T-helper 2 cell (primary cell): ENCODE results near the gene C1QTNF4.
"Not testable (repeated sequence)": the region's sequence is repeated elsewhere in the genome, so short reads cannot be mapped to it uniquely, and the experiment has no call there.

Experiments
- DNase-seq, 5 experiments: peaks; one replicate each; pipeline versions ENCODE4 v3.0.0 to v3.0.0-alpha.2; 2012 to 2022
- total RNA-seq, 2 donors: gene quantifications; one replicate each; lab custom pipeline; 2026; lab: John Stamatoyannopoulos, UW

Gene C1QTNF4
- total RNA-seq, result 0 to 0.13 reads per million in 2 donors

DNA sequence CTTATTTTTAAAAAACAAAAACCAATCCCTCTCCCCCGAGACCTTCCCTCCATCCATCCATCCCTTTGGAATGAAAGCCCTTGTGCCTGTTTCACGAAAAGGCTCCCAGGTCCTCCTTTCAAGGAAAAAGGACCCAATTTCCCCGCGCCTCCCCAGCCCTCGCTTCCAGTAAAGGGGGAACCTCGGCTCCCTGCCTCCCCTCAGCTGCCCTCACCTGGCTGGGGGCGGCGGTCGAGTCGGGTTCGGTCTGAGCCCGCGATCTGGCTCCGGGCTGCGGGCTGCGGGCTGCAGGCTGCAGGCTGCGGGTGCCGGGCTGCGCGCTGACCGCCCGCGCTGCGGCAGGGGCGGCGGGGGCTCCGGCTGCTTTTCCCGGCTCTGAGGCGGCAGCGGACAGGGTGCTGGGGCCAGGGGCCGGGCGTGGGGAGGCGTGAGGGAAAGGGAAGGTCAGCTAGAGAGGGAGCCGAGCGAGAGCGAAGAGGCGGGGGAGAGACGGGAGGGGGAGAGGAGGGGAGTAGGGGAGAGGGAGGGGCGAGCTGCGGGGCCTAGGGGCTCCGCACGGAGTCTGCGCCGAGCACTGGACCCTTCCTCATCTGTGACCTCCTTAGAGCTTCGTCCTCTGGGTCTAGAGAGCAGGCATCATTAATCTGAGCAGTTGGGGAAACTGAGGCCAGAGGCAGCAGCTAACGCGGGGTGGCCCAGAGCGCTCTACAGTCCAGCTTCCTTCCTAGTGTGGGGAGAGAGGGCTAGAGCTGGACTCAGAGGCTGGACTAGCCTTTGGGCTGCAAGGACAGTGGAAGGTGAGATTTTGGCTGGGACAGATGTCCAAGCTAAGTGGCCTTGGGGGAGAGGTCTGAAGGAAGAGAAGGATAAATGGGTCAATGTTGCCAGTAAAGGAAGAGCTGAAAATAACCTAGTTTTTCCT, at the start of gene C1QTNF4:
Gene C1QTNF4 (minus strand): TSS at position 478 of the 922 bp plus-strand sequence. CDS start 3,601 bp downstream, outside the sequence.
- no peak for DNase-seq

DNA sequence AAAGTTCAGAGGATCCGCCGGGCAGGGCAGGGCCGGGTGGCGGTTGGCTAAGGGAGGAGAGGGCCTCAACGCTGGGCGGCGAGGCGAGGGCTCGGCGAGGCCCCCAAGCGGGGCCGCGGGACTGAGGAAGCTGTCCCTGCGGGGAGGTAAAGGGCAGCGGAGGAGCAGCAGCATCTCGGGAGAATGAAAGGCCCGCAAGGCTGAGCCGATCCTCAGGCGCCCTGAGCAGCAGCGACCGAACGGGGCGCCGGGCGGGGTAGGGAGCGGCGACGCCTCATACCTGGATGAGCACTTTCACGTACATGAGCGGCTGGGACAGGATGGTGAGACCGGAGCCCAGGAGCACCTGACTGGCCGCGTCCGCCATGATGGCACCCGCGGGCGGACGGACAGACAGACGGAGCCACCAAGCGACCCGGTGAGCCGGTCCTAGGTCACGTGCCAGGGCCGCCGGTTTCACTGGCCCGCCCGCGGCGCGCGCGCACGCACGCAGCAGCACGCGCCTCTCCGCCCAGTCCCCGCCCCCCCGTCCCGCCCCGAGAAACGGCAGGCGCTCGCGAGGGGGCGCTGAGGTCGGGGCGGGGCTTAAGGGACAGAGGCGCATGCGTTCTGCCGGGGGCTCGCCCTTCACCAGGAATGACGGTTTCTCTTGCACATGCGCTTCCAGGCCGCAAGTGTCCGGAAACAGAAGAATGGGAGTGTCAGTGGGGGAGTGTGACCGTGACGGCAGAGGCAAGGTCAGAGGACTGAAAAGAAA, 48.1 kb upstream of the C1QTNF4 start, which contains the start of gene MTCH2:
Gene MTCH2 (minus strand): TSS at position 461 of the 757 bp plus-strand sequence. CDS start 94 bp downstream, at position 367.
- peak; percentile 91 to 96 (median 92) for DNase-seq

DNA sequence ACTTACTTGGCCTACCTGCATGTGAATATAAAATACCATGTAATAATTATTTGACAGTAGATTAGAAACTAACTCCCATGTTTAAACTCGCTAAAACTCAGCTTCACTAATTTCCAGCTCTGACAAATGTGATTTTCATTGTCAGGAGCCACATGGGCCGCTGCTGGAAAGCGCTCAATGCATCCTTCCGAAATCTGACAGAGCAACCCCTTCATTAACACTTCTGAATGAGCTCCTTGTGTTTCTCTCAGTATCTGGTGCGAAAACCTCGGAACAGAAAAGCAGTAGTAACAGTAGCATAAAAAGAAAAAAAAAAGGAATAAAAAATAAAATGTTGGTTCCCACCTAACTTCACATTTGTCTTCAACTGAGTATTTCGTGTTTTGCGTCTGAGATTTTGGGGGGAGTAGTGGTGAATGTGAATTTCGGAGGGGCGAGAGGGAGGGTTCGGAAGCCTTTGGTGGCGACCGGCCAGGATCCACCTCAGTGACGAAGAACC, 47.4 kb upstream of the C1QTNF4 start:
- peak in 1 of 5 experiments; percentile 10 for DNase-seq

DNA sequence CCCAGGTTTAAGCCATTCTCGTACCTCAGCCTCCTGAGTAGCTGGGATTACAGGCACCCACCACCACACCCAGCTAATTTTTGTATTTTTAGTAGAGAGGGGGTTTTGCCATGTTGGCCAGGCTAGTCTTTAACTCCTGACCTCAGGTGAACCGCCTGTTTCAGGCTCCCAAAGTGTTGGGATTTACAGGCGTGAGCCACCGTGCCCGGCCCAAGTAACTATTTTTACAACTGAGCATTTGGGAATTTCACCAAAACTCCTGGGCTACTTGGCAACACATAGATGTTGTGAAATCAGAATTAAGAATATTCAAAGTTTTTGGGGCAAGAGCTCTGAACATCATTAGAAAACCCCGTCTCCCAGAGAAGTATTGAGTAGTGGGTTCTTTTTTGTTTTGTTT, 46.3 kb upstream of the C1QTNF4 start:
- not testable (repeated sequence) for DNase-seq

DNA sequence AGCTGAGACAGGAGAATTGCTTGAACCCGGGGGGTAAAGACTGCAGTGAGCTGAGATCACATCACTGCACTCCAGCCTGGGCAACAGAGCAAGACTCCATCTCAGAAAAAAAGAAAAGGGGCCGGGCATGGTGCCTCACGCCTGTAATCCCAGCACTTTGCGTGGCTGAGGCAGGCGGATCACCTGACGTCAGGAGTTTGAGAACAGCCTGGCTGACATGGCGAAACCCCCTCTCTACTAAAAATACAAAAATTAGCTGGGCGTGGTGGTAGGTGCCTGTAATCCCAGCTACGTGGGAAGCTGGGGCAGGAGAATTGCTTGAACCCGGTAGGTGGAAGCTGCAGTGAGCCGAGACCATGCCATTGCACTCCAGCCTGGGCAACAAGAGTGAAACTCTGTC, 42.1 kb upstream of the C1QTNF4 start:
- DNase-seq, result not testable (repeated sequence)

DNA sequence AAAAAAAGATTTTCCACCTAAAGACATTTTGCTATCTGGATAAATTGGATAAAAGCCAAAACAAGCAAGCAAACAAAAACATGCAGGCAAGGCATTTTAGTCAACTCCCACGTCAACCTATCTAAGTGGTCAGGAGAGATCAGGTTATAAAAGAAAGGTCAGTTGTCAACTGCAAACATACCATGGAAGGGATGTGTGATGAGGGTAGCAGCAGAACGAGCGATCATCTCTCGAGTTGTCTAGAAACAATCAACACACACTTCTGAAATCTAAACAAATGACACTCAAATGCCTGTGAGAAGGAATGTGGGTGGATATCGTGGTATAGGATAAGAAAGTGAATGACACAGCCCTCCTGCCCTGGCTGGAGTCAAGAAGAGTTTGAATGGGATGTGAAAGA, 37.3 kb upstream of the C1QTNF4 start:
- no peak for DNase-seq

DNA sequence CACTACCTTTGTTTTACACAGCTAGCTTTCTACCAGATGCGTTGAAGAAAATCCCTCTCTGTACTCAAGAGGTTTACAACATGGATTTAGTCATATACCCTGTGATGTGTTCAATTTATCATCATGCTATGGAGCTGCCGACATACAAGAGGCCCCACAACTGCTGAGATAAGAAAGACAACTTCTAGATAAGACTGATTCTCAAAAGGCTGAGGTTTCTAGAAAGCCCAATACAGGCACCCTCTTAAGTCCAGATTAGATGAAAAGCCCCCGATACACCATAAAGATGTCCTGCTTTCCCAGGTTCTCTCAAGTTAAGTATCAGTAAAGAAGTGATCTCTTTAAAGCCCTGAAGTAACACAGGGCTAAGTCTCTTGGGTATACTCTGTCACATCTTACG, 33.8 kb upstream of the C1QTNF4 start:
- DNase-seq, result no peak

DNA sequence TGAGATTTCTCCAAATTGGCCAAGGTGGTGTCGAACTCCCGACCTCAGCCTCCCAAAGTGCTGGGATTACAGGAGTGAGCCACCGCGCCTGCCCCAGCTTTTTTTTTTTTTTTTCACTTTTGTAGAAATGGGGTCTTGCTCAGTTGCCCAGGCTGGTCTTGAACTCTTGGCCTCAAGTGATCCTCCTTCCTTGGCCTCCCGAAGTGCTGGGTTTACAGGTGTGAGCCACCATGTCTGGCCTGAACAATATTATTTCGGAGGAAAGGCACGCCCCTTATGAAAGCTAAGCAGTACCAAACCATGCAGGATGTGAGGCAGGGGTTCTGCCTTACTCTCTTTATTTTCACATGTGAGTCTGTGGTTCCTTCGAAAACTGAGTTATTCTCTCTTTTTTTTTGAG, 32.0 kb upstream of the C1QTNF4 start:
- DNase-seq, result no peak

DNA sequence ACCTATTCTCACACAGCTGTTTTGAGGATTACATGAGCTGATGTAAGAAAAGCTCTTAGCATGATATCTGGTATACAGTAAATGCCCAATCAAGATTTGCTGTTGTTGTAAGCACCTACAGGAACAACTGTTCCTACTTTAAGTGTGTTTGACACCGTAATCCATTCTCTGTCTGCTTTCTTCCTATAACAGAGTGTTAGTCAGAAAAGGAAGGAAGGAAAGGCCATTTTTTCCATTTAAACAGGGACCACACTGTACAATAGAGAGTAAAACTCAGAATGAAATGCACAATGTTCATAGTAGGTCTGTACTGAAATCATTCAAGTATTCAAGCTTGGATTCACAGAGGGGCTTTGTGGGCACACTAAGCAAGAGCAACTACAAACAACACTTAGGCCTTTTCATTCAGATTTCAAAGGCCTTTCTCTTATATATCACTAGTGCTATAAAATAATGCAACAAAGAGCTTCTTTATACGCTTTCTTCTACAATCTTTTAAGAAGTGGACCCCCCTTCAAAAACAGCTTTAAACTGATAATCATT, 26.7 kb upstream of the C1QTNF4 start:
- DNase-seq, result no peak

DNA sequence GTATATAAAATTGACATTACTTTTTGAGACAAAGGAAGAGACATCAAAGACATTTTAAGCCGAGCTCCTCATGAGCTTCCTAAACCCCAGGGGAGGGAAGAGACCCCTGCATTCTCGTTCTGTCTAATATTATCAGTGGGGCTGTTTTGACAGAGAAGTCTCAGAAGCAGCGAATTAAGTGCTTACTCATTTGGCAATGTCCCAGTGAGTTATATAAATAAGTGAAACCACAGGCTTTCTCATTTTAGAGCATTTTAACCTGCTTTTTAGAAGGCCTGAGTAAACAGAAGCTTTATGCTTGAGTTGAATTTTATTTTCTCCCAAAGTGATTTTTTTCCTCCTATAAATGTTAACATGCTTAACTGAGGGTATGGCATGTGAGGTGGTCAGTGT, 23.2 kb upstream of the C1QTNF4 start:
- DNase-seq, result peak in 1 of 5 experiments; percentile 47

DNA sequence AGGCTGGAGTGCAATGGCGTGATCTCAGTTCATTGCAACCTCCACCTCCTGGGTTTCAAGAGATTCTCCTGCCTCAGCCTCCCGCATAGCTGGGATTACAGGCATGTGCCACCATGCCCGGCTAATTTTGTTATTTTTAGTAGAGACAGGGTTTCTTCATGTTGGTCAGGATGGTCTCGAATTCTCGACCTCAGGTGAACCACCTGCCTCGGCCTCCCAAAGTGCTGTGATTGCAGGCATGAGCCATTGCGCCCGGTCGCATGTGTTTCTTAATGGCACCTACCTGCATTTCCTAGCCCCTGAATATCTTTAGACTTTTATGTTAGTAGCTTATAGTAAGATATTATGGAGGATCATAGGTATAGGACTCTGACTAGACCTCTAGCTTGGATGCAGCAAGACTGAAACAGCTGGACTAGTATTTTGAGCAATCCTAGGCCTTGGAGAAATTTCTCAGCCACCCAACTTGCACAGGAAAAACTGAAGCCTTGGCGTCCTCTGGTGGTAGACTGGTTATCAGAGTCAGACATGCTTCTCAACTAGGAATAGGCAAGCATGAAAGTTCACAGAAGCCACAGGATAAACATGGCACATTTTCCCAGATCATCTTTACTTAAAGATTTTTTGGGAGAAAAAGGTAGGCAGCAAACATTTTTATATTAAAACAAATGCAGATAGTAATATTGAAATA, 22.7 kb upstream of the C1QTNF4 start:
- peak in 1 of 5 experiments; percentile 55 for DNase-seq

DNA sequence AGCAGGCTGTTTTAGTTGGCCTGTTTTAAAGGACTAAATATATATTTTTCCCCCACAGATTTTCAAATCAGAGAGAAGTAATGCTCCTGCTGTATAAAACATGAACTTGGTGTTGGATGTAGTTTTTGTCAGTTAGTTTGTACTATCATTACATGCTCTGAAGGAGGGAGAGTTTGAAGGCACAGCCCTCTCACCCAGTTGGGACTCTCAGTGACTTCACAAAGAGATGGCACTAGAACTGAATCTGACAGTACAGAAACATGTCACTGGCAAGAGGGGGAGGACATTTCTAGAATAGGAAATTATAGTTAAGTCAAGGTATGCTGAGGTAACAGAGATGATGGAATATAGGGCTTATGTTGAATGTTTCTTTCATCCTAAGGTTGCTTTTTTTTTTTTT, 21.0 kb upstream of the C1QTNF4 start:
- DNase-seq, result no peak

DNA sequence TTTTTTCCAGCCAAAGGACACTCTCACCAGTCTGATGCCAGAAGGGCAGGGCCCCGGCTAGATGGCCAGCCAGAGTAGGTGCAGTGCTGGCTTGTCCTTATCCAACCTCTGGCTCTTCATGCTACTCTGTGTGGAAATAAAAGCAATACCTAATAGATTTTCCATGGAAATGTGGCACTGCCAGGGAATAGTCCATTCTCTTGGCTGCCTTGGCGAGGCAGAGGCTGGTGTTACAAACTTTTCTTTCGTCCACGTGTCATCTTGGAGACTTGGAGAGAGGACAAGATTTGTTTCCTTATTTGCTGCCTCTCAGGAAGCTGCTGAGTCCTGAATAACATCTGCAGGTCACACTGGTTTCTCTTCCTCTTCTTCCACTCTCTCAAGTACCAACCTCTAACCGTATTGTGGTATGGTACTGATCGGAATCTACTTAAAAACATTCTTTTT, 17.2 kb upstream of the C1QTNF4 start:
- no peak for DNase-seq

DNA sequence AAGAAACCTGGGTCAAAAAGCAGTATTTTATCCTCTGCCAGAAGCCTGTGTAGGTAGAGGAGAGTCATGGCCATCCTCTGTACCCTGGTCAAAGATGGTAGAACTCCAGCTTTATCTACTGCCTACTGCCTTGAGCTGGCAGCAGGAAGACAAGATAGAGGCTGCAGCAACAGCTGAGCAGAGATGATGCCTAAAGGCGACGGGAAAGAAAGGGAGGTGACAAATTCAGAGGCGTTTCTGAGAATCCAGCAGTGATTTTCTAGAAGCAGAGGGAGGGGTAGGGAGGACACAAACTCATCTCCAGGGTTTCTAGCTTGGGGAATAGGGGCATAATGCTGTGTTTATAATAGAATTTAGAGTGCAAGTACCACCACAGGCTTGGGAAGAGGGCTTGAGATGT, 15.5 kb upstream of the C1QTNF4 start:
- no peak for DNase-seq

DNA sequence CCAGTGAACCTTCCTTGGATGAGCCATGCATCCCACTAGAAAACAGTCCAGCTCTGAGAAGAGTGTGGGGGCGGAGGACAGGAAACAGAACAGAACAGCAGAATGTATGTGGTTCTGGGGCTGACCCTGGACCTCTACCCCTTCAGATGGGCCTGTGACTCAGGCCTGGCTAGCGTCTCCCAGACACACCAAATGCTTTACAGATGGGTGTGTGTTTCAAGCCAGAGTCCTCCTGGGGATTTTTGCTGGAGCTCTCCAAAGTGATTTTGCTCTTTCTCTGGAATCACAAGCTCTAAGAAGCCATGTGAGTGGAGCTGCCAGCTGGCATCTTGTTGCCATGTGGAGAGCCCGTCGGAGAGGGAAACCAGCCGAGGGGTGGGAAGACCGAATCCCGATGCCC, 13.2 kb upstream of the C1QTNF4 start:
- DNase-seq, result no peak

DNA sequence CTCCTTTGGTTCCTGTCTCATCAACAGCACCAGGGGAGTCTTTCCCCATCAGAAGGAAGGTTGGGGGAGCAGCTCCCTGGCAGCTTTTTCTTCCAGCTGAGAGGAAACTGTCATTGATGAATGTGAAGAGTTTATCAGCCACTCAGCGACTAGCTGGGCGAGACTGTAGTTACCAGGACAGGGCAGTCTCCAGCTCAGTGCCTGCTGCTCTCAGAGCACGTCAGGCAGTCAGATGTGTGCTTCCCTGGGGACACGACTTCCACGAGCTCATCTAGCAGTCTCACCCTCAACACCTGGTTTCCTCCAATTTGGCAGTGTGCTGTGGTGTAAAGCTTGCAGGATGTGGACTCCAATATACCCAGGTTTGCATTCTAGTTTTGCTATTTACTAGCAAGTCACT, 12.5 kb upstream of the C1QTNF4 start:
- no peak for DNase-seq

DNA sequence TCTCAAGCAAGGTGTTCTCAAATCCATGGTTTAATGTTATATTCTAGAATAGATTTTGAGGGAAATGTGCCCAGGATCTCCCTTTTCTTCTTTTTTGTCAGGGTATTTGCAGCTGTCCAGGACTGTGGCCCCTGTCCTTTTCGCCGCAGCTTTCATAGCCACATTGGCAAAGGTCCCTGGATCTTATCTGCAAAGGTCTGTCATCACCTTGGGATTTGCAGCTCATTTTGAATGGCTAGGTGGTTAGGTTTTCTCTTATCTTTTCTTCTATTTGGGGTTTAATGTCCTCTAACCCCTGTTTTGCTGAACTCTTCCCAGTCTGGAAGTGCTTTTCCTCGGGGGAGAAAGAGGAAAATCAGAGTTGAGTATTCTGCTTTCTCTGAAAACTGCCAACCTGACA, 11.7 kb upstream of the C1QTNF4 start:
- DNase-seq, result no peak

DNA sequence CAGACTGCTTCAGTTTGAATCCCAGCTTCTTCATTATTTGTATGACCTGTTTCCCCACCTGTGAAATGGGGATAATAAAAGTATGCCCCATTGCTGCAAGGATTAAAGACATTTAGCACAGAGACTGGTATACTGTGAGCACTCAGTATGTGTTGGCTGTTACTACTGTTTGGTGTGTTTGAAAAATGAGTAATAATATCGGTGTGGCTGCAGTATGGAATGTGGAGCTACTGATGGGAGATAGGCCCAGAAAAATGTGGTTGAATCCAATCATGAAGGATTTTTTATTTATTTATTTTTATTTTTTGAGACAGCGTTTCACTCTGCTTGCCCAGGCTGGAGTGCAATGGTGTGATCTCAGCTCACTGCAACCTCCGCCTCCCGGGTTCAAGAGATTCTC, 9.1 kb upstream of the C1QTNF4 start:
- no peak for DNase-seq

DNA sequence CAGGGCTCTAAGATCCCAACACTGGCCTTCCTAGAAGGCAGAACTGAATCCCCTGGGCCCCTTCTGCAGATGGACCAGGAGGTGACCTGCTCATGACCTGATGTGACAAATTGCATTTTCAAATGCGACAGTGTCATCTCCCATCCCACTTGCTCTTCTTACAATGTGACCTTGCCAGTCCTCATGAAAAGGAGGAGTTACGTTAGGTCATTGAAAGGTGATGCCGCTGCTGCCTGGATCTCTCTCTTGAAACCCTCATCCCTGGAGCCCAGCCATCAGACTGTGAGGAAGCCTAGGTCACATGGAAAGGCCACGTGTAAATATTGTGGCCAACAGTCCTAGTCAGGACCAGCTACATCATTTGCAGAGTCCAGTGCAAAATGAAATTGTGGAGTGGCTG, 5.7 kb upstream of the C1QTNF4 start:
- no peak for DNase-seq

DNA sequence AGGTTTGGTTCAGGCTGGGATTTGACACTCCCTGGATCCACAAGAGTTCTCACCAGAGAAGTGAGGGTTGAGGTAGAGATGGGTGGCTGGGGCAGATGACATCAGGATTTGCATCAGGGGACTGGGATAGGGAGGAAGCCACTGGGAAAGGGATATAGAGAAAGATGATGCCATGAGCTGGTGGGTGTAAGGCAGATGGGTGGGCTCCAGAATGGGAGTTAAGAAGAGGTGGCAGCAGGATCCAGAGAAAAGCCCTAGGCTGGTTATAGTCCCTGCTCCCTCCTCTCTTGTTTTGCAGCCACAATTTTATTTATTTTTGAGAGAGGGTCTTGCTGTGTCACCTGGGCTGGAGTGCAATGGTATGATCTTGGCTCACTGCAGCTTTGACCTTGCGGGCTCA, 1.8 kb upstream of the C1QTNF4 start:
- no peak for DNase-seq

DNA sequence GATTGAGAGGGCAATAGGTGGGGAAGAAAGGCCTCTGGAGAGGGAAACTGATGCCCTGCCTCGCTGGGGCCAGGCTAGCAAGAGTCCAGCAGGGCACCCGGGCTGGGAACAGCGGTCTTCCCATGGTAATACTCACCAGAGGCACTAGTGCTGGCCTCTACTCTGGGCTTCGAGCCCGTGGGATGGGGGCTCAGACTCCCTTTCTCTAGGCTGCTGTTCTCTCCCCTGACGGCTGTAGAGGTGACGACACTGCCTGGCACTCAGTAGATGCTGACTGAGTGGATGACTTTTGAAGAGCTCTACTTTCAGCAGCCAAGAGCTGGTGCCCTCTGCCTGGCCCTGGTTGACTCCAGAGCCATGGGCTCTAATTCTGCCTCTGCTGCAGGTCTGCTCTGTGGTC, 818 bp upstream of the C1QTNF4 start:
- DNase-seq, result no peak

DNA sequence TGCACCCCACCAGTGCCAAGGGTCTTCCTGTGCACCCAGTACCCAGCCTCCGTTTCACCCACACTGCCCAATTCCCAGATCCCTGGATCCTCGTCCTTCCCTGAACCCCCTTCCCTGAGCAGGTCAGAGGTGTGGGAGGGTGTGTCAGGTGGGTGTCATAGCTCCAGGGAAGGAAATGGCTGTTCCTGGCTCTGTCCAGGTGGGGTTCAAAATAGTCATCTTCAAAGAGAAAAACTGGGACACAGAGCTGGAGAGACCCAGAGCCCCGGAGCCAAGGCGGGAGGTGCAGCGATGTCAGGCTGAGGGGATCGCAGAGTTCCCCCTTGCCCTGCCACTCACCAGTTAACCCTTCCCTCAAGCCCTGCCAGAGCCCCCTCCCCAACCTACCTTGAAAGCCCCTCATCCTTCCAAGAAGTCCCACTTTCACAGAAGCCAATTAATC, 698 bp downstream of the C1QTNF4 start:
- DNase-seq, result no peak
